Sigmoid colon (tissue), 4 donors: ENCODE data around the gene GRM8.

Experiments
- EP300 ChIP-seq, 4 donors: sonication (generic); formaldehyde crosslinking; IDR thresholded peaks; one replicate each; pipeline ENCODE4 v1.6.1; 2017; ENCODE audit warnings: antibody characterized with exemption in 4 of 4
- POLR2A ChIP-seq, 2 donors: fragments of 450-650 bp; IDR thresholded peaks; one replicate each; pipeline ENCODE4 v1.6.1; 2016; ENCODE audit warnings: antibody characterized with exemption in 2 of 2, mild to moderate bottlenecking in 2 of 2, moderate library complexity in 2 of 2
- POLR2AphosphoS5 ChIP-seq, 4 donors: sonication (generic); formaldehyde crosslinking; IDR thresholded peaks; one replicate each; pipeline ENCODE4 v1.6.1; 2017; ENCODE audit warnings: antibody characterized with exemption in 4 of 4
- TF ChIP-seq, protein P1 (sequence below), 4 experiments: fragments of 450-650 bp in 3 of 4; fragments of 200-600 bp in 1 of 4; IDR thresholded peaks; one replicate each; pipeline ENCODE4 v1.5.1; 2016 to 2019; ENCODE audit warnings: antibody characterized with exemption in 4 of 4, mild to moderate bottlenecking in 3 of 4, moderate library complexity in 2 of 4

DNA sequence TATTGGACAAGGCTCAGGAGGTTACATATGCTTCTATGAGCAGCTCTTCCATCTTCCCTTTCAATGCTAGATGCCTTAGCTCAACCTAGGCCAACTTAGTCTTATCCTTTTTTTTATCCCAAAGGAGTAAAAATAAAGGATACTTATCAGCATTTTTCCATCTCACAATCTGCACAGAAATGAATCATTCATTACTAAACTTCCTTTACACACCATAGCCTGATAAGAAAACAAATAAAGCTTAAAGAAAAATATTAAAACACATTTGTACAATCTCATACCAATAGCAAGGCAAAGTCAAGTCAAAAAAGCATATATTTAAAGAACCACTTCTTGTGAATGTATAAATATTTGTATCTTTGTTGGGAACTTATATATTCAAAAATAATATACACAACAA lies 407.4 kb downstream of the GRM8 start:
- TF ChIP-seq, protein P1, sequence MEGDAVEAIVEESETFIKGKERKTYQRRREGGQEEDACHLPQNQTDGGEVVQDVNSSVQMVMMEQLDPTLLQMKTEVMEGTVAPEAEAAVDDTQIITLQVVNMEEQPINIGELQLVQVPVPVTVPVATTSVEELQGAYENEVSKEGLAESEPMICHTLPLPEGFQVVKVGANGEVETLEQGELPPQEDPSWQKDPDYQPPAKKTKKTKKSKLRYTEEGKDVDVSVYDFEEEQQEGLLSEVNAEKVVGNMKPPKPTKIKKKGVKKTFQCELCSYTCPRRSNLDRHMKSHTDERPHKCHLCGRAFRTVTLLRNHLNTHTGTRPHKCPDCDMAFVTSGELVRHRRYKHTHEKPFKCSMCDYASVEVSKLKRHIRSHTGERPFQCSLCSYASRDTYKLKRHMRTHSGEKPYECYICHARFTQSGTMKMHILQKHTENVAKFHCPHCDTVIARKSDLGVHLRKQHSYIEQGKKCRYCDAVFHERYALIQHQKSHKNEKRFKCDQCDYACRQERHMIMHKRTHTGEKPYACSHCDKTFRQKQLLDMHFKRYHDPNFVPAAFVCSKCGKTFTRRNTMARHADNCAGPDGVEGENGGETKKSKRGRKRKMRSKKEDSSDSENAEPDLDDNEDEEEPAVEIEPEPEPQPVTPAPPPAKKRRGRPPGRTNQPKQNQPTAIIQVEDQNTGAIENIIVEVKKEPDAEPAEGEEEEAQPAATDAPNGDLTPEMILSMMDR (IDR thresholded peaks at IDR 0.05): no peak
- TF ChIP-seq POLR2A (IDR thresholded peaks at IDR 0.05): no peak
- no peak for TF ChIP-seq EP300 (IDR thresholded peaks at IDR 0.05)
- no peak for TF ChIP-seq POLR2AphosphoS5 (IDR thresholded peaks at IDR 0.05)
